ENCODE results near the gene ZNF598. TPM values are rescaled to one million over a fixed set of nuclear protein-coding genes. Genes with fewer than 3 reads are reported as not detected.

Gene ZNF598
- total and polyA plus RNA-seq, 3 donors from 2014 or later, result 46.3 to 94.6 (median 80.4) TPM

DNA sequence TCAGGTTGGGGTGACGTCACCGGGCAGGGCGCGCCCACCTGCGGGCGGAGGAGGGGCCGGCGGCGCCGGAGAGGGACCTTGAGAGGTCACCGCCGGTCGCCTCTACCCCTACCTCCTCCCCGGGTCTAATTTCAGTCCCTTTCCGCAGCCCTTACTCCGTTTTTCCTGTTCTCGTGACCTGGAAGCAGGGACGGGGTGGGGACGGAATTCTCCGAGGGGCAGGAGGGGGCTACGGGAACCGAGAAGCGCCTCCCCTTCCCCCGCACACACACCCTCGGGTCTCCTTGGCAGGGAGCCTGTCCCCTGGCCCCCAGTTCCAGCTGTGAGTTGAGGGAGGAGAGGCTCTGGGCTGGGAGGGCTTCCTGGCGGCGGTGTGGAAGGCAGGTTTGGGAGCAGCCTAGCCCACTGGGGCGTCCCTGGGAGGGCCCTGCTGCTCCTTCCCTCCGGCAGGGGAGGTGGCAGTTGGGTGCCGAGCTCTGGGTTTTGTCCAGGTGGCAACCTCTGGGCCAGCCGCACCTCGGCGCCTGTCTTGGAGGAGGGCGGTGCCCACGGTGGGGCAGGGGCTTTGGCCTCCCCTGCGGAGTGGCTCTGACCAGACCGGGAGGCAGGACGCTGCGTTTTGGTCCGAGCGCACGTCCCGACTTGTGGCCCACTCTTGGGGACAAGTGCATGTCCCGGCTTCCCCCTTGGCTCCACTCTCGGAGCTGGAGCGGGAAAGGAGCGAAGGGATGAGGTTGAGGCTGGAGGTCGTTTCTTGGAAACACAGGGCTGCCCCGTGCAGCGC, 19.1 kb downstream of the ZNF598 start:
- Histone ChIP-seq H3K27ac (no peak overlapping the region), H3K9me3 (no peaks in the 10 kb centered on the region), H3K27me3 (no peaks in the 10 kb centered on the region), H3K4me1 (peaks cover 13% of the 10 kb centered on the region), H3K36me3 (ENCODE audit: low read depth, missing control alignments) (no peaks in the 10 kb centered on the region), H3K4me3 (peak overlapping the region; percentile 26 to 52)
- no peak for TF ChIP-seq POLR2A (IDR thresholded peaks at IDR 0.05)
- TF ChIP-seq, protein P1, sequence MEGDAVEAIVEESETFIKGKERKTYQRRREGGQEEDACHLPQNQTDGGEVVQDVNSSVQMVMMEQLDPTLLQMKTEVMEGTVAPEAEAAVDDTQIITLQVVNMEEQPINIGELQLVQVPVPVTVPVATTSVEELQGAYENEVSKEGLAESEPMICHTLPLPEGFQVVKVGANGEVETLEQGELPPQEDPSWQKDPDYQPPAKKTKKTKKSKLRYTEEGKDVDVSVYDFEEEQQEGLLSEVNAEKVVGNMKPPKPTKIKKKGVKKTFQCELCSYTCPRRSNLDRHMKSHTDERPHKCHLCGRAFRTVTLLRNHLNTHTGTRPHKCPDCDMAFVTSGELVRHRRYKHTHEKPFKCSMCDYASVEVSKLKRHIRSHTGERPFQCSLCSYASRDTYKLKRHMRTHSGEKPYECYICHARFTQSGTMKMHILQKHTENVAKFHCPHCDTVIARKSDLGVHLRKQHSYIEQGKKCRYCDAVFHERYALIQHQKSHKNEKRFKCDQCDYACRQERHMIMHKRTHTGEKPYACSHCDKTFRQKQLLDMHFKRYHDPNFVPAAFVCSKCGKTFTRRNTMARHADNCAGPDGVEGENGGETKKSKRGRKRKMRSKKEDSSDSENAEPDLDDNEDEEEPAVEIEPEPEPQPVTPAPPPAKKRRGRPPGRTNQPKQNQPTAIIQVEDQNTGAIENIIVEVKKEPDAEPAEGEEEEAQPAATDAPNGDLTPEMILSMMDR (IDR thresholded peaks at IDR 0.05), result no peak
- DNase-seq, result no peak
- 1 to 3% methylated on average over 22 to 46 of the region's 50 CpGs for WGBS, 2 donors
- intact Hi-C loops (cut with DNase I; ENCODE audit: low total_unique reads), result no loop called here

- 1% methylated on average over 25 of the region's 25 CpGs; no CpG with 5 or more reads in 1 of the 2 donors for WGBS, 2 donors
- H3K27ac ChIP-seq, result no peak overlapping the region
- no peak for DNase-seq
- H3K4me3 ChIP-seq, result peak overlapping the region; percentile 26 to 52
- H3K36me3 ChIP-seq (ENCODE audit: low read depth, missing control alignments), result no peaks in the 10 kb centered on the region
- no peak for TF ChIP-seq POLR2A (IDR thresholded peaks at IDR 0.05)
- TF ChIP-seq, protein P1 (IDR thresholded peaks at IDR 0.05), result no peak
- no peaks in the 10 kb centered on the region for H3K27me3 ChIP-seq
- peaks cover 17% of the 10 kb centered on the region for H3K4me1 ChIP-seq
- H3K9me3 ChIP-seq, result no peaks in the 10 kb centered on the region
- intact Hi-C loops (cut with DNase I; ENCODE audit: low total_unique reads), result no loop called here
These were observed 19.6 kb downstream of the ZNF598 start for GRCh38 chr16:1990101-1990350.

DNA sequence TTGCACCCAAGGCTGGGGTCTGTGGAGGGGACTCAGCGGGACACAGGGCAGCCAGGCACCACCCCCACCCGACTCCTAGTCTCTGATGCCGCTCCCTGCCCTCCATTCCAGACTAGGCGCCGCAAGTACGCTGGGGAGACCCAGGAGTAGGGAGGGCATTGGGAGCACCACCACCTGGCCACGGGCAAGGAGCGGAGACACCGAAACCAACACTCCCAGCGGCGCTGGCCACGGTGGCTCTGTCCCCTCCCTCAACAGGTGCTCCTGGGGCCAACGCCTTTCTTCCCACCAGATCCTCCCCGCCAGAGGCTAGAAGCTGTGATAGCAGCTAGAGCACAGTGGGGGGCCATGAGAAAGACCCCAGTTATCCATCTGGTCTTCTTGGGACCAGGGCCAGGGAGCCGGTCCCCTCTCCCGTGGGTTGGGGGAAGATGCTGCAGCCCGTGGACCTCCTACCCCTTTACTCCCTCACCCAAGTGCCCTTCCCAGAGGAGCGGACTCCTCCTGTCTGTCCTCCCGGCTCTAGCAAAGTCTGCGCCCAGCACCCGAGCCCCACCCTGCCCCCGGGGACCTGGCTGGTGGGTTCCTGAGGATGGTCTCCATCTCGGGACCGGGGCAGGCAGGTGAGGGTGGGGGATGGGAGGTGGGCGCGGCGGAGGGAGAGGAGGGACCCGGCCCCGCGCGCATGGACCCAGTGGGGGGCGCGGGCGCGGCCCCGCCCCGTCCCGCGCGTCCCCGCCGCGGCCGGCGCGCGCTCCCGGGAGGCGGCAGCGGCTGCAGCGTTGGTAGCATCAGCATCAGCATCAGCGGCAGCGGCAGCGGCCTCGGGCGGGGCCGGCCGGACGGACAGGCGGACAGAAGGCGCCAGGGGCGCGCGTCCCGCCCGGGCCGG, 20.2 kb downstream of the ZNF598 start, which contains the start of gene SYNGR3:
Gene SYNGR3 (plus strand): TSS at position 762 of the 892 bp plus-strand sequence. CDS start 133 bp downstream, outside the sequence.
- 0 to 10% methylated on average over 7 to 53 of the region's 67 CpGs for WGBS, 2 donors
- DNase-seq, result no peak
- Histone ChIP-seq H3K4me1 (peaks cover 22% of the 10 kb centered on the region), H3K27ac (no peak within 1 kb of the TSS), H3K36me3 (ENCODE audit: low read depth, missing control alignments) (no peaks in the 10 kb centered on the region), H3K27me3 (no peaks in the 10 kb centered on the region), H3K9me3 (no peaks in the 10 kb centered on the region), H3K4me3 (peak within 1 kb of the TSS; percentile 26 to 52)
- TF ChIP-seq, protein P1 (IDR thresholded peaks at IDR 0.05), result no peak
- TF ChIP-seq POLR2A (IDR thresholded peaks at IDR 0.05), result no peak
- intact Hi-C loops (cut with DNase I; ENCODE audit: low total_unique reads), result no loop called here

DNA sequence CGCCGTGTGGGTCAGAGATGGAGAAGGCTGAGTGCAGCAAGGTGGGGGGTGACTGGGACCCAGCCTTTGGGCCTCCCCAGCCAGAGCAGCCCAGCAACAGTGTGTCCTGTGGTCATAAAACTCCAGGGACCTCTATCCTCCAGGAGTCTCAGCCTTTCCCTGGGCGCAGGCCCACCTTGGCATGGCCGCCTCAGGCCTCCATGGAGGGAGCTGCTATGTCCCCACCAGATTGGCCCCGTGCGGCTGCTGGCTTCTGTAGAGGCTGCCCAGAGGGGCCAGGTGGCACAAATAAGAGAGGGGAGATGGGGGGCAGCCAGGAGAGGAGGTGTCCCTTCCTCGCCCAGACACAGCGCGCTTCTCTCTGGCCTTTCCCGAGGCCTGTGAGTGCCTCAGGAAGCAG, 22.4 kb downstream of the ZNF598 start:
- H3K4me1 ChIP-seq, result peaks cover 24% of the 10 kb centered on the region
- H3K4me3 ChIP-seq, result no peak overlapping the region
- TF ChIP-seq, protein P1 (IDR thresholded peaks at IDR 0.05), result no peak
- TF ChIP-seq POLR2A (IDR thresholded peaks at IDR 0.05), result no peak
- whole genome bisulfite sequencing, 2 donors, result 86% methylated on average over 10 of the region's 10 CpGs
- no peak overlapping the region for H3K27ac ChIP-seq
- no peaks in the 10 kb centered on the region for H3K9me3 ChIP-seq
- no peak for DNase-seq
- H3K27me3 ChIP-seq, result no peaks in the 10 kb centered on the region
- intact Hi-C loops (cut with DNase I; ENCODE audit: low total_unique reads), result no loop called here
- H3K36me3 ChIP-seq (ENCODE audit: low read depth, missing control alignments), result no peaks in the 10 kb centered on the region

All from testis (tissue), 3 donors.